ENCODE results near the gene CFAP54.

DNA sequence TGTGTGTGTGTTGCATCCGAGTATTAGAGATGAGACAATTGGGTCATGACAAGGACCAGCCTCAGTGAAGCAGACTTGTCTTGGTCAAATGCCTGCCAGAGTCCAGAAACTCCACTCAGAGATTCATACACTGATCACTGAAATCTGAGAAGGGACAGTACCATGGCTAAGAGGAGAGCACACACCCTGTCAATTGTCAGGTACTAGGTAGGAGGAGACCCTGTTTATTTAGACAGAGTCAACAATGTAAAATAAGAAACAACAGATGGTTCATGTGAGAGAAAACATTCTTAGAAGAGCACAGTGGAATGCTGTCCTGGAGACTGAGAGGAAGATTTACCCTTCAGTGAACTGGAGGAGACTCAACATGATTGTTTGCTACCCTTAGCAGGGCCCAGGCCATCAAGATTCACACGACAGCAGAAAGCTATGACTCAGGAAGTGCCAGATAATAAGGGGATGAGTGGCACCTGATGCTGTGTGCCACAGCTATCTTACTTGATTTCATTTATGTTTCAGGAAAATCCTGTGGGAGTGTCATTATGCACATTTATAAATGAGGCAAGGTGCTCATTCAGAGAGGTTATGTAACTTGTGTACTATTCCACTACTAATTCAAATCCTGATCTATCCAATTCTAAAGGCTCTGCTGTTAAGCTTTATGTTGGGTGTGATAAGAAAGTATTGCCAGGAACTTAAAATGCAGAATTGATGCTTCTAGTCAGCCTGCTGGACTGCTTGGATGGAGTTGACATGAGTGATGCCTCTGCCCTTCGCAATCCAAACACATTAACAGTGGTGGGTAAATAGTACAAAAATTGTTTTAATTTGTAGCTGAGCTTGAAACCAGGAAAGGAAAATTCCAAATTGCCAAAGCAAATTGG is 281.1 kb downstream of the CFAP54 start:
- TF ChIP-seq, protein P1, sequence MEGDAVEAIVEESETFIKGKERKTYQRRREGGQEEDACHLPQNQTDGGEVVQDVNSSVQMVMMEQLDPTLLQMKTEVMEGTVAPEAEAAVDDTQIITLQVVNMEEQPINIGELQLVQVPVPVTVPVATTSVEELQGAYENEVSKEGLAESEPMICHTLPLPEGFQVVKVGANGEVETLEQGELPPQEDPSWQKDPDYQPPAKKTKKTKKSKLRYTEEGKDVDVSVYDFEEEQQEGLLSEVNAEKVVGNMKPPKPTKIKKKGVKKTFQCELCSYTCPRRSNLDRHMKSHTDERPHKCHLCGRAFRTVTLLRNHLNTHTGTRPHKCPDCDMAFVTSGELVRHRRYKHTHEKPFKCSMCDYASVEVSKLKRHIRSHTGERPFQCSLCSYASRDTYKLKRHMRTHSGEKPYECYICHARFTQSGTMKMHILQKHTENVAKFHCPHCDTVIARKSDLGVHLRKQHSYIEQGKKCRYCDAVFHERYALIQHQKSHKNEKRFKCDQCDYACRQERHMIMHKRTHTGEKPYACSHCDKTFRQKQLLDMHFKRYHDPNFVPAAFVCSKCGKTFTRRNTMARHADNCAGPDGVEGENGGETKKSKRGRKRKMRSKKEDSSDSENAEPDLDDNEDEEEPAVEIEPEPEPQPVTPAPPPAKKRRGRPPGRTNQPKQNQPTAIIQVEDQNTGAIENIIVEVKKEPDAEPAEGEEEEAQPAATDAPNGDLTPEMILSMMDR (conservative IDR thresholded peaks at IDR 0.05 in 1 of 2, IDR thresholded peaks at IDR 0.05 in 1 of 2; ENCODE audit: low read depth in 1 of 2, low read length in 2 of 2), result no peak
- TF ChIP-seq EZH2 (IDR thresholded peaks at IDR 0.05; ENCODE audit: low read length, missing control alignments), result no peak

Measured in fibroblast of lung (primary cell).